ENCODE measurements around the gene TAF9. TPM values are rescaled to one million over a fixed set of nuclear protein-coding genes. Genes with fewer than 3 reads are reported as not detected.
"Not testable (repeated sequence)": the region's sequence is repeated elsewhere in the genome, so short reads cannot be mapped to it uniquely, and the experiment has no call there.

TAF9 gene
- total RNA-seq, 4 donors from 2014 or later, result 26.8 to 48.1 (median 31.2) TPM

DNA sequence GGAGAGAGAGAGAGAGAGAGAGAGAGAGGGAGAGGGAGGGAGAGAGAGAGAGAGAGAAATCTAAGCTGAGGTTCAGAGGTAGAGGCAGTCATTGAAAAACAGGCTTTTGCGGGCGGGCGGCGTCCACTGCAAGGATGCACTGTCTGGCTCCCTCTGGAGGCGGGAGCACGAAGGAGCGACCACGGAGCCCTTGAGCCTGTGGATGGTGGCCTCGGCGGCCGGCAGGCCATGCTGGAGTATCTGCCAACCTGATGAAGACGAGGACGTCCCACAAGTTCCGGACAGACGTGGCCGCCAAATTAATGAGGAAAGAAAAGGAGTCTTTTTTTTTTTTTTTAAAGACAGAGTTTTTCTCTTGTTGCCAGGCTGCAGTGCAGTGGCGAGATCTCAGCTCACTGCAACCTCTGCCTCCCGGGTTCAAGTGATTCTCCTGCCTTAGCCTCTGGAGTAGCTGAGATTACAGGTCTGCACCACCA is 34.5 kb downstream of the TAF9 start:
- intact Hi-C loops (cut with DNase I; ENCODE audit: low total_unique reads), result no loop called here
- no peak overlapping the region for H3K4me3 ChIP-seq (ENCODE audit: low read depth, poor library complexity, severe bottlenecking)
- WGBS, 2 donors, result 9% methylated on average over 18 of the region's 18 CpGs
- peak; percentile 74 to 97 for DNase-seq (ENCODE audit: low spot score in 2 of 2)
- TF ChIP-seq POLR2A (IDR thresholded peaks at IDR 0.05), result no peak
- TF ChIP-seq, protein P1, sequence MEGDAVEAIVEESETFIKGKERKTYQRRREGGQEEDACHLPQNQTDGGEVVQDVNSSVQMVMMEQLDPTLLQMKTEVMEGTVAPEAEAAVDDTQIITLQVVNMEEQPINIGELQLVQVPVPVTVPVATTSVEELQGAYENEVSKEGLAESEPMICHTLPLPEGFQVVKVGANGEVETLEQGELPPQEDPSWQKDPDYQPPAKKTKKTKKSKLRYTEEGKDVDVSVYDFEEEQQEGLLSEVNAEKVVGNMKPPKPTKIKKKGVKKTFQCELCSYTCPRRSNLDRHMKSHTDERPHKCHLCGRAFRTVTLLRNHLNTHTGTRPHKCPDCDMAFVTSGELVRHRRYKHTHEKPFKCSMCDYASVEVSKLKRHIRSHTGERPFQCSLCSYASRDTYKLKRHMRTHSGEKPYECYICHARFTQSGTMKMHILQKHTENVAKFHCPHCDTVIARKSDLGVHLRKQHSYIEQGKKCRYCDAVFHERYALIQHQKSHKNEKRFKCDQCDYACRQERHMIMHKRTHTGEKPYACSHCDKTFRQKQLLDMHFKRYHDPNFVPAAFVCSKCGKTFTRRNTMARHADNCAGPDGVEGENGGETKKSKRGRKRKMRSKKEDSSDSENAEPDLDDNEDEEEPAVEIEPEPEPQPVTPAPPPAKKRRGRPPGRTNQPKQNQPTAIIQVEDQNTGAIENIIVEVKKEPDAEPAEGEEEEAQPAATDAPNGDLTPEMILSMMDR (IDR thresholded peaks at IDR 0.05), result peak in 1 of 3 donors; percentile 68

DNA sequence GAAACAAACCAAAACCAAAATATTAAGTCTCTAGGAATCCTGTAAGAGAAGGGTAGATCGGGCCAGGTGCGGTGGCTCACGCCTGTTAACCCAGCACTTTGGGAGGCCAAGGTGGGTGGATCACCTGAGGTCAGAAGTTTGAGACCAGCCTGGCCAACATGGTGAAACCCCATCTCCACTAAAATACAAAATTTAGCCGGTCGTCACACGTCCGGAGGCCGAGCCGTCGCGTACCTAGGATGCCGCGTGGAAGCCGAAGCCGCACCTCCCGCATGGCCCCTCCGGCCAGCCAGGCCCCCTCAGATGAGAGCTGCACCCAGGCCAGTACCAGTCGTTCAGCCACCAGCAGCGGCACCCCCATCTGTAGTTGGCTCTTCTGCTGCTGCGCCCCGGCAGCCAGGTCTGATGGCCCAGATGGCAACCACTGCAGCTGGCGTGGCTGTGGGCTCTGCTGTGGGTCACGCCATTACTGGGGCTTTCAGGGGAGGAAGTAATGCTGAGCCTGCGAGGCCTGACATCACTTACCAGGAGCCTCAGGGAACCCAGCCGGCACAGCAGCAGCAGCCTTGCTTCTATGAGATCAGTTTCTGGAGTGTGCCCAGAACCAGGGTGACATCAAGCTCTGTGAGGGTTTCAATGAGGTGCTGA is 35.5 kb downstream of the TAF9 start:
- intact Hi-C loops (cut with DNase I; ENCODE audit: low total_unique reads); DNase-seq (ENCODE audit: low spot score in 2 of 2); H3K4me3 ChIP-seq (ENCODE audit: low read depth, poor library complexity, severe bottlenecking): not testable (repeated sequence)
- 94 to 95% methylated on average over 17 to 25 of the region's 25 CpGs for WGBS, 2 donors

DNA sequence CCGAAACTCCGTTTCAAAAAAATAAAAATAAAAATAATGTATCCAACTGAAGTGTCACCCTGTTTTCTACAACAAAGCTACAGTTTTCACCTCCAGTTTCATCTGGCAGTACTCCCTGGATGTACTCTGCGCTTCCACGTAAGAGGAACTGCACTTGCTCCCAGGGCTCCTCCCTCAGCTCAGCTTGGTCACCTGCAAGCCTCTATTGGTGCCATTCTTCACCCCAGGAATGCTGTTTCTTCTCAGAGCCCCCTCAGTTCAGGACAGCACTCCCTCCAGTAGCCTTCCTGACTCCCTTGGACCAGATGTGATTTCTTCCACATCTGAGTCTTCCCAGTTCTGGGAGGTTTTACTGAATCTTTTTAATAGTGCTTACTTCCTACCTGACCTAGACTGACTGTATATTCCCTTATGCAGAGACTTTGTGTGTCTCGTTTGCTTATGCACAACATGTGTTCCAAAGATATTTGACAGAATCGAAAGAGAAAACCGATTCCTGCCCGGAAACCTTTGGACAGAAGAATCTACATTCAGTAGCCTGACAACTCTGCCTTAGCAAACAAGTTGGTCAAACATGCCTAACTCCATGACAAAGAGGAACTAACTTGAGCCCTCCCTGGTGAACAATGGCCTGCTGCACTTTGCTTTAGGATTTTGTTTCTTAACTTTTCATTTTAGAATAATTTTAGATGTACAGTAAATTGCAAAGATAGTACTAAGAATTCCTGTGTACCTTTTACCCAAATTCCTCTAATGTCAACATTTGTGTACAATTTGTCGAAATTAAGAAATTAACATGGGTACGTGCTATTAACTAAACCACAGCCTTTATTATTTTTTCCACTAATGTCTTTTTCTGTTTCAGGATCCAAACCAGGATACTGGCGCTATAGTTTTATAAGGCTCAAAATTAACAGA is 37.5 kb downstream of the TAF9 start:
- no peak for TF ChIP-seq POLR2A (IDR thresholded peaks at IDR 0.05)
- TF ChIP-seq, protein P1 (IDR thresholded peaks at IDR 0.05), result no peak
- 44 to 50% methylated on average over 11 of the region's 11 CpGs for WGBS, 2 donors
- no peak for DNase-seq (ENCODE audit: low spot score in 2 of 2)
- intact Hi-C loops (cut with DNase I; ENCODE audit: low total_unique reads), result no loop called here
- H3K4me3 ChIP-seq (ENCODE audit: low read depth, poor library complexity, severe bottlenecking), result peak overlapping the region; percentile 44

DNA sequence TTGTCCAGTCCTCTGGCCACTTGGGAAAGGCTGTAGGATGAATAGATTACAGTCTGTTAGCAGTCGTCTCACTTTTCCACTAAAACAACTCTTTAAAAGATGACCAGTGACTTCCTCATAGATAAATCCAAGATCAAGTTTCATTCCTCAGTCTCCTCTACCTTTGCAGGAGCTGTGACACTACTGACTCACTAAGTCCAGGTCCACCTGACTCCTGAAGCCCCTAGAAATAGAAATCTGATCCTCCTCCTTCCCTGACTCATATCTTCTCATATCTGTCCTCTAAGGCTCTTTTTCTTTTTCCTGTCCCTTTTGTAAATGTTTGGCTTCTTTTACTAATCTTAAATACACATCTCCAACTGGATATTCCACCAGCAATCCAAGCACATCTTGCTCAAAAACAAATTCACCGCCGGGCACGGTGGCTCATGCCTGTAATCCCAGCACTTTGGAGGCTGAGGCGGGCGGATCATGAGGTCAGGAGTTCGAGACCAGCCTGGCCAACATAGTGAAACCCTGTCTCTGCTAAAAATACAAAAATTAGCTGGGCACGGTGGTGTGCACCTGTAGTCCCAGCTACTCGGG is 39.3 kb downstream of the TAF9 start:
- TF ChIP-seq POLR2A (IDR thresholded peaks at IDR 0.05), result no peak
- TF ChIP-seq, protein P1 (IDR thresholded peaks at IDR 0.05), result no peak
- DNase-seq (ENCODE audit: low spot score in 2 of 2), result no peak
- intact Hi-C loops (cut with DNase I; ENCODE audit: low total_unique reads), result loop anchor here (10.0 kb wide), 1 partner anchor 65 kb away; no protein-coding TSS in a partner anchor
- no peak overlapping the region for H3K4me3 ChIP-seq (ENCODE audit: low read depth, poor library complexity, severe bottlenecking)
- 94 to 96% methylated on average over 9 of the region's 9 CpGs for WGBS, 2 donors

DNA sequence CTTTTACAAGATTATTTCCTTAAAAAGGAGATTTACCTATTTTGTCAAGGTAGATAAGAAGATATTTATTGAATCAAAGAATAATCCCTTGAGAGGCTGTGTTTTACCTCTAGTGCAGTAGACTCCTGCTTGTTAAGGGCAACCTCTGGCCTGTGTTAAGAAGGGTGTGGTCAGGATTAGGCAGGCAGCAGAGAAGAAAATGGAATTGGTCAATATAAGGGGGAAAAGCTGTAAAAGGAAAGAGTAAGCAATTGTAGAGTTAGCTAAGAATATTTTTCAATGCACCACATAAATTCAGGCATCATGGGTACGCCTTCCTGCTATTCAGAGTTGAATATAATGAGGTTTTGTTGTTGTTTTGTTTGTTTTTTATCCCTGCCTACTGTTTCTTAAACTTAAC is 43.0 kb downstream of the TAF9 start:
- H3K4me3 ChIP-seq (ENCODE audit: low read depth, poor library complexity, severe bottlenecking), result no peak overlapping the region
- TF ChIP-seq POLR2A (IDR thresholded peaks at IDR 0.05), result no peak
- TF ChIP-seq, protein P1 (IDR thresholded peaks at IDR 0.05), result no peak
- no peak for DNase-seq (ENCODE audit: low spot score in 2 of 2)
- WGBS, 2 donors, result 89 to 98% methylated on average over 1 of the region's 1 CpG
- intact Hi-C loops (cut with DNase I; ENCODE audit: low total_unique reads), result loop anchor here (10.0 kb wide), 1 partner anchor 62 kb away; no protein-coding TSS in a partner anchor

DNA sequence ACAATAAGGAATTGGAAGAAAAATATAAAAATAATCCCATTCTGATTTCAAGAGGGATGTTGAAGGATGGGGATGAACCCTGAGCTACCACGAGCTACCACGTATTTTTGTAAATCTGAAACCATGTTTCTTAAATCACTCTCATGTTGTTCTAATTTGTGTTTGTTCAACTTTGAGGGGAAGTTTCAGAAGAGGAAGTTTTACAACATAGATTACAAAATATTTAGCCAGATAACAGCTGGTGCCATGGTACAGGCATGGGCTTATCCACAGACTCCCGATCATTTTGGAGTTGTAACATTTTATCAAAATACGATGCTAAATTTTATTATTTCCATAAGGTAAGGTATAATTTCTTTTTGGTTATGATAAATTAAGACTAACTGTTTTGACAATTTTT is 51.9 kb downstream of the TAF9 start:
- intact Hi-C loops (cut with DNase I; ENCODE audit: low total_unique reads), result no loop called here
- WGBS, 2 donors, result 74 to 79% methylated on average over 4 of the region's 4 CpGs
- no peak overlapping the region for H3K4me3 ChIP-seq (ENCODE audit: low read depth, poor library complexity, severe bottlenecking)
- TF ChIP-seq POLR2A (IDR thresholded peaks at IDR 0.05), result no peak
- TF ChIP-seq, protein P1 (IDR thresholded peaks at IDR 0.05), result no peak
- DNase-seq (ENCODE audit: low spot score in 2 of 2), result no peak

Measured in lower leg skin (tissue), 4 donors.